DND-41 (cell line): ENCODE results near the gene ADAMTSL3.
"Not testable (repeated sequence)": the region's sequence is repeated elsewhere in the genome, so short reads cannot be mapped to it uniquely, and the experiment has no call there.

ENCODE experiments used
- ATAC-seq: fragments of 200-7000 bp; cut with Tn5 transposase; 3 replicates; pipeline ENCODE4 v1.9.1; 2021; ENCODE audit warnings: low read depth; ENCODE audit not compliant: insufficient read depth
- DNase-seq: peaks from one replicate; pipeline ENCODE4 v3.0.0-alpha.2; 2020
- H2AFZ ChIP-seq: 2 replicates; pipeline ENCODE4 v1.6.0; 2012; ENCODE audit warnings: low read depth, low read length
- H3K27ac ChIP-seq: 2 replicates; pipeline ENCODE4 v1.5.1; 2012; ENCODE audit warnings: low read length, inconsistent platforms
- H3K27me3 ChIP-seq: fragments of 200-600 bp; sonication (generic); 2 replicates; pipeline ENCODE4 v1.6.0; 2012; ENCODE audit warnings: low read length, mild to moderate bottlenecking, inconsistent platforms; ENCODE audit not compliant: insufficient read depth, poor library complexity
- H3K36me3 ChIP-seq: 2 replicates; pipeline ENCODE4 v1.5.1; 2012; ENCODE audit warnings: low read length, inconsistent platforms; ENCODE audit not compliant: insufficient read depth
- H3K4me1 ChIP-seq: 2 replicates; pipeline ENCODE4 v1.5.1; 2012; ENCODE audit warnings: mild to moderate bottlenecking, low read length; ENCODE audit not compliant: insufficient read depth
- H3K4me2 ChIP-seq: 2 replicates; pipeline ENCODE4 v1.6.0; 2012; ENCODE audit warnings: mild to moderate bottlenecking, moderate library complexity, low read length, inconsistent platforms; ENCODE audit not compliant: insufficient read depth
- H3K4me3 ChIP-seq, 2 experiments: fragments of 200-600 bp in 1 of 2; shearing (Covaris generic) in 1 of 2; 2 replicates each; pipeline ENCODE4 v1.5.1; 2012 to 2016; ENCODE audit warnings: inconsistent platforms in 2 of 2, low read length in 2 of 2, mild to moderate bottlenecking in 2 of 2, low read depth in 1 of 2, moderate library complexity in 1 of 2
- H3K79me2 ChIP-seq: 2 replicates; pipeline ENCODE4 v1.6.0; 2012; ENCODE audit warnings: low read length, inconsistent platforms; ENCODE audit not compliant: insufficient read depth
- H3K9ac ChIP-seq: 2 replicates; pipeline ENCODE4 v1.6.0; 2012; ENCODE audit warnings: low read depth, mild to moderate bottlenecking, inconsistent platforms, low read length, moderate library complexity
- H3K9me3 ChIP-seq: 2 replicates; pipeline ENCODE4 v1.5.1; 2012; ENCODE audit warnings: low read length, moderate library complexity, mild to moderate bottlenecking, inconsistent platforms; ENCODE audit not compliant: insufficient read depth, severe bottlenecking
- H4K20me1 ChIP-seq: 2 replicates; pipeline ENCODE4 v1.6.0; 2012; ENCODE audit warnings: low read length; ENCODE audit not compliant: insufficient read depth
- EZH2 ChIP-seq: IDR thresholded peaks from 3 replicates; pipeline ENCODE4 v1.6.1; 2012; ENCODE audit warnings: borderline replicate concordance, low read depth, mild to moderate bottlenecking, moderate library complexity, low read length, inconsistent platforms; ENCODE audit not compliant: severe bottlenecking
- TF ChIP-seq, protein P1 (sequence below): IDR thresholded peaks from 2 replicates; pipeline ENCODE4 v1.5.1; 2012; ENCODE audit warnings: borderline replicate concordance, low read length, moderate library complexity, mild to moderate bottlenecking; ENCODE audit not compliant: poor library complexity, severe bottlenecking; ENCODE audit errors: extremely low read depth

The ADAMTSL3 gene

DNA sequence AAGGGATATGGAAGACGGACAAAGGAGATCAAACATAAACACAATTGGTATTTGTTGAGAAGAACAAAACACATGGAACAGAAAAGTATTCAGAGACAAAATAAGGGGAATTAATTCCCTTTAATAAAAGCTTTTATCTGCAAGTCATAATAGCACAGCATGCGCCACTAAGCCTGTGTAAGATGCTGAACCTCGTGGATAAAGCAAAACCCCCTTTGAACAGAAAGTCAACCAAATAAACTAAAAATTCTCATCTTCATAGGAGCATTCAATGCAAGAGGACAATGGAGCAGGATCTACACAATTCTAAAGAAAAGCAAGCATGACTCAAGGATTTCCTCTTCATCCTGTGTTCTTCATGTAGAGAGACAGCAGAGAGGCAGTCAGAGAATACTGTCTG lies 307.4 kb downstream of the ADAMTSL3 start:
- Histone ChIP-seq H3K4me1 (no peaks in the 10 kb centered on the region), H3K27ac (no peak overlapping the region), H4K20me1 (no peaks in the 10 kb centered on the region), H3K4me3 (no peak overlapping the region), H3K4me2 (no peak overlapping the region), H3K9me3 (no peaks in the 10 kb centered on the region), H3K36me3 (no peaks in the 10 kb centered on the region), H3K9ac (no peak overlapping the region), H3K79me2 (no peaks in the 10 kb centered on the region), H2AFZ (no peak overlapping the region), H3K27me3 (no peaks in the 10 kb centered on the region)
- TF ChIP-seq EZH2, result no peak
- TF ChIP-seq, protein P1, sequence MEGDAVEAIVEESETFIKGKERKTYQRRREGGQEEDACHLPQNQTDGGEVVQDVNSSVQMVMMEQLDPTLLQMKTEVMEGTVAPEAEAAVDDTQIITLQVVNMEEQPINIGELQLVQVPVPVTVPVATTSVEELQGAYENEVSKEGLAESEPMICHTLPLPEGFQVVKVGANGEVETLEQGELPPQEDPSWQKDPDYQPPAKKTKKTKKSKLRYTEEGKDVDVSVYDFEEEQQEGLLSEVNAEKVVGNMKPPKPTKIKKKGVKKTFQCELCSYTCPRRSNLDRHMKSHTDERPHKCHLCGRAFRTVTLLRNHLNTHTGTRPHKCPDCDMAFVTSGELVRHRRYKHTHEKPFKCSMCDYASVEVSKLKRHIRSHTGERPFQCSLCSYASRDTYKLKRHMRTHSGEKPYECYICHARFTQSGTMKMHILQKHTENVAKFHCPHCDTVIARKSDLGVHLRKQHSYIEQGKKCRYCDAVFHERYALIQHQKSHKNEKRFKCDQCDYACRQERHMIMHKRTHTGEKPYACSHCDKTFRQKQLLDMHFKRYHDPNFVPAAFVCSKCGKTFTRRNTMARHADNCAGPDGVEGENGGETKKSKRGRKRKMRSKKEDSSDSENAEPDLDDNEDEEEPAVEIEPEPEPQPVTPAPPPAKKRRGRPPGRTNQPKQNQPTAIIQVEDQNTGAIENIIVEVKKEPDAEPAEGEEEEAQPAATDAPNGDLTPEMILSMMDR, result no peak
- ATAC-seq (no peak), DNase-seq (no peak)

DNA sequence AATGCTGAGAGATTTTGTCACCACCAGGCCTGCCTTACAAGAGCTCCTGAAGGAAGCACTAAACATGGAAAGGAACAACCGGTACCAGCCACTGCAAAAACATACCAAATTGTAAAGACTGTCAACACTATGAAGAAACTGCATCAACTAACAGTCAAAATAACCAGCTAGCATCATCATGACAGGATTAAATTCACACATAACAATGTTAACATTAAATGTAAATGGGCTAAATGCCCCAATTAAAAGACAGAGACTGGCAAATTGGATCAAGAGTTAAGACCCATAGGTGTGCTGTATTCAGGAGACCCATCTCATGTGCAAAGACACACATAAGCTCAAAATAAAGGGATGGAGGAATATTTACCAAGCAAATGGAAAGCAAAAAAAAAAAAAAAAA lies 311.0 kb downstream of the ADAMTSL3 start:
- not testable (repeated sequence) for H3K27me3 ChIP-seq, H3K36me3 ChIP-seq, H3K79me2 ChIP-seq, H3K4me2 ChIP-seq, H3K9me3 ChIP-seq, DNase-seq, H3K27ac ChIP-seq, H3K4me1 ChIP-seq, ATAC-seq, H3K4me3 ChIP-seq, H4K20me1 ChIP-seq, H2AFZ ChIP-seq, H3K9ac ChIP-seq

DNA sequence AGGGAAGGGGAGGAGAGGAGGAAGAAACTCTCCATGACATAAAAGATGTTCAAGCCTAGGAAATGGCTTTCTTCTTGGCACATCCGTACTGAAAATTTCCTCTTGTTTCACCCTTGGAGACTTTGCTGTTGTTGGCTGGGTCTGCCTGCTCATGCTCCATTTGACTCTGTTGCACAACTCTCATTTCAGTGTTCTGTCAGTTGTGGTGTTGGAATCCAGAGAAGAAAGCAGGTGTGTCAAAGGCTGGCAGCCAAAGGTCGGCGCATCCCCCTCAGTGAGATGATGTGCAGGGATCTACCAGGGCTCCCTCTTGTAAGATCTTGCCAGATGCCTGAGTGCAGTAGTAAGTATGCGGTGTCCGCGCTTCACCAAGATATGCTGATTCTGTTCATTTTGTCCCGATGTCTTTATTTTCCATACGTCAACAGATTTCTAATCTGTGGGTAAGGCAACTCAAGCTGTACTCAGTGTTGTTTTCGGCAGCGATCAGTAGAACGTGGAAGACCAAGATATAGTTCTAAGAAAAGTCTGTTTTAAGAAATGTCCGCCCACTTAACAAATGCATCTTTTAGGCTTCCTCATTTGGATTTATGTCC lies 316.5 kb downstream of the ADAMTSL3 start:
- Histone ChIP-seq H2AFZ (no peak overlapping the region), H3K79me2 (no peaks in the 10 kb centered on the region), H3K4me3 (no peak overlapping the region), H4K20me1 (no peaks in the 10 kb centered on the region), H3K9ac (no peak overlapping the region), H3K4me1 (no peaks in the 10 kb centered on the region), H3K9me3 (no peaks in the 10 kb centered on the region), H3K4me2 (no peak overlapping the region), H3K27me3 (no peaks in the 10 kb centered on the region), H3K27ac (no peak overlapping the region), H3K36me3 (no peaks in the 10 kb centered on the region)
- no peak for ATAC-seq
- DNase-seq, result no peak
- TF ChIP-seq, protein P1, result no peak
- no peak for TF ChIP-seq EZH2

DNA sequence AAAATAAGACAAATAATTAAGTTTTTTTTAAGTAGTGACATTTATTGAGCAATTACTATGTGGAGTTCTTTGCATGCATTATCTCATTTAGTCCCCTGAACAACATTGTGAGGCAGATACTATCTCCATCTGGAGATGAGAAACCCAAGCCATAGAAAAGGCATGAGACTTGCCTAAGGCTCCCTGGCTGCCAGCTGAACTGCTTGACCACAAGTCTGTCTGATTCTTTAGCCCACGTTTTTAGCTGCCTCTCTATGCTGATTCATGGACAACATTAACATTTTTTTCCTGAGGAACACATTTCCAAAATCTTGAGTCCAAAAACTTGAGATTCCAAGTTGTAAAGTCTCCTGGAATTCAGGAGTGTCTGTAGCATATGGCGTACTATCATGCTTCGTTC lies 318.1 kb downstream of the ADAMTSL3 start:
- no peak for DNase-seq
- H3K27me3 ChIP-seq, result no peaks in the 10 kb centered on the region
- H2AFZ ChIP-seq, result no peak overlapping the region
- no peak overlapping the region for H3K4me3 ChIP-seq
- TF ChIP-seq, protein P1, result no peak
- no peak for TF ChIP-seq EZH2
- no peak overlapping the region for H3K9ac ChIP-seq
- H4K20me1 ChIP-seq, result no peaks in the 10 kb centered on the region
- H3K4me2 ChIP-seq, result no peak overlapping the region
- no peaks in the 10 kb centered on the region for H3K79me2 ChIP-seq
- peaks cover 3% of the 10 kb centered on the region for H3K9me3 ChIP-seq
- H3K36me3 ChIP-seq, result no peaks in the 10 kb centered on the region
- ATAC-seq, result no peak
- H3K27ac ChIP-seq, result no peak overlapping the region
- no peaks in the 10 kb centered on the region for H3K4me1 ChIP-seq
